Nephron (organoid): Measurements from ENCODE around the gene VPS37D.

Source experiments
- H3K27ac Mint-ChIP-seq, 3 experiments: 2 replicates each; pipeline ENCODE4 v1.8.0; 2020; ENCODE audit warnings: mixed read lengths in 3 of 3, mild to moderate bottlenecking in 2 of 3, moderate library complexity in 1 of 3
- H3K27me3 Mint-ChIP-seq: 2 replicates; pipeline ENCODE4 v1.8.0; 2021; ENCODE audit warnings: low read depth, mild to moderate bottlenecking, moderate library complexity, mixed read lengths
- H3K36me3 Mint-ChIP-seq: 2 replicates; pipeline ENCODE4 v1.8.0; 2020; ENCODE audit warnings: low read depth, mixed read lengths
- H3K4me1 Mint-ChIP-seq: 2 replicates; pipeline ENCODE4 v1.8.0; 2020; ENCODE audit warnings: mixed read lengths
- H3K4me3 Mint-ChIP-seq, 3 experiments: 2 replicates each; pipeline ENCODE4 v1.8.0; 2020; ENCODE audit warnings: mild to moderate bottlenecking in 3 of 3, mixed read lengths in 3 of 3, moderate library complexity in 2 of 3
- H3K9me3 Mint-ChIP-seq: 2 replicates; pipeline ENCODE4 v1.8.0; 2020; ENCODE audit warnings: mixed read lengths
- CTCF ChIP-seq, 3 experiments: fragments of 200-600 bp; sonication (generic); IDR thresholded peaks; one replicate each; pipeline ENCODE4 v1.5.0; 2021; ENCODE audit warnings: antibody characterized with exemption in 3 of 3; ENCODE audit not compliant: unreplicated experiment in 3 of 3

VPS37D gene

DNA sequence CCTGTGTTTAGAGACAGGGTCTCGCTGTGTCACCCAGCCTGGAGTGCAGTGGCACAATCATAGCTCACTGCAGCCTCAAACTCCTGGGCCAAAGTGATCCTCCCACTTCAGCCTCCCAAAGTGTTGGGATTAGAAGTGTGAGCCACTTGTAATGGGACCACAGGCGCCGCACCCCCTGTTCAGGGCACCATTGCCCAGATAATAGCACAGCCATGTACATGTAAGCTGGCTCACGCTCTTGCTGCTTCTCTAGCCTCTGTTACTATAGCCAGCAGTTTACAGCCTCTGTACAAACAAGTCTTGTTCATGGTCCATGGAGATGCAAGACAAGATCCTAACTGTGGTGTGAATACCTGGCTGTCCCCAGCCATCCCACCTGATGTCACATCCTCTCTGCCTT lies 39.1 kb upstream of the VPS37D start:
- H3K9me3 Mint-ChIP-seq: no peaks in the 10 kb centered on the region
- H3K4me3 Mint-ChIP-seq: no peak overlapping the region
- no peak for TF ChIP-seq CTCF (IDR thresholded peaks at IDR 0.05; ENCODE audit: unreplicated experiment in 3 of 3)
- no peak overlapping the region for H3K27ac Mint-ChIP-seq
- H3K27me3 Mint-ChIP-seq: peaks cover 82% of the 10 kb centered on the region
- H3K36me3 Mint-ChIP-seq: no peaks in the 10 kb centered on the region
- no peaks in the 10 kb centered on the region for H3K4me1 Mint-ChIP-seq

DNA sequence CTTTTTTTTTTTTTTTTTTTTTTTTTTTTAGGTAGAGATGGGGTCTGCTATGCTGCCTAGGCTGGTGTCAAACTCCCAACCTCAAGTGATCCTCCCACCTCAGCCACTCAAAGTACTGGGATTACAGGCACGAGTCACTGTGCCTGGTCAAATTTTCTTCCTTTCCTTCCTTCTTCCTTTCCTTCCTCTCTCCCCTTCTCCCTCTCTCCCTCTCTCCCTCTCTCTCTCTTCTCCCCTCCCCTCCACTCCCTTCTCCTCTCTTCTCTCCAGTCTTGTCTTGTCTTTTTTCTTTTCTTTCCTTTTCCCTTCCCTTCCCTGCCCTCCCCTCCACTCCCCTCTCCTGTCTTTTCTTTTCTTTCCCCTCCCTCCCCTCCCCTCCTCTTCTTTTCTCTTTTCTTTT lies 36.1 kb upstream of the VPS37D start:
- Mint-ChIP-seq H3K4me3 (no peak overlapping the region), H3K9me3 (no peaks in the 10 kb centered on the region), H3K27ac (no peak overlapping the region), H3K36me3 (no peaks in the 10 kb centered on the region), H3K4me1 (no peaks in the 10 kb centered on the region), H3K27me3 (peaks cover 56% of the 10 kb centered on the region)
- no peak for TF ChIP-seq CTCF (IDR thresholded peaks at IDR 0.05; ENCODE audit: unreplicated experiment in 3 of 3)

- no peak for TF ChIP-seq CTCF (IDR thresholded peaks at IDR 0.05; ENCODE audit: unreplicated experiment in 3 of 3)
- no peaks in the 10 kb centered on the region for H3K9me3 Mint-ChIP-seq
- H3K27me3 Mint-ChIP-seq: peaks cover 38% of the 10 kb centered on the region
- H3K4me1 Mint-ChIP-seq: no peaks in the 10 kb centered on the region
- no peak overlapping the region for H3K4me3 Mint-ChIP-seq
- no peaks in the 10 kb centered on the region for H3K36me3 Mint-ChIP-seq
- H3K27ac Mint-ChIP-seq: no peak overlapping the region
These were observed 34.3 kb upstream of the VPS37D start for GRCh38 chr7:73633323-73633722.

- TF ChIP-seq CTCF (IDR thresholded peaks at IDR 0.05; ENCODE audit: unreplicated experiment in 3 of 3): no peak
- Mint-ChIP-seq H3K36me3 (no peaks in the 10 kb centered on the region), H3K9me3 (peaks cover 2% of the 10 kb centered on the region), H3K4me1 (no peaks in the 10 kb centered on the region), H3K27ac (no peak overlapping the region), H3K4me3 (no peak overlapping the region), H3K27me3 (peaks cover 37% of the 10 kb centered on the region)
These were observed 33.8 kb upstream of the VPS37D start for GRCh38 chr7:73633844-73634243.

DNA sequence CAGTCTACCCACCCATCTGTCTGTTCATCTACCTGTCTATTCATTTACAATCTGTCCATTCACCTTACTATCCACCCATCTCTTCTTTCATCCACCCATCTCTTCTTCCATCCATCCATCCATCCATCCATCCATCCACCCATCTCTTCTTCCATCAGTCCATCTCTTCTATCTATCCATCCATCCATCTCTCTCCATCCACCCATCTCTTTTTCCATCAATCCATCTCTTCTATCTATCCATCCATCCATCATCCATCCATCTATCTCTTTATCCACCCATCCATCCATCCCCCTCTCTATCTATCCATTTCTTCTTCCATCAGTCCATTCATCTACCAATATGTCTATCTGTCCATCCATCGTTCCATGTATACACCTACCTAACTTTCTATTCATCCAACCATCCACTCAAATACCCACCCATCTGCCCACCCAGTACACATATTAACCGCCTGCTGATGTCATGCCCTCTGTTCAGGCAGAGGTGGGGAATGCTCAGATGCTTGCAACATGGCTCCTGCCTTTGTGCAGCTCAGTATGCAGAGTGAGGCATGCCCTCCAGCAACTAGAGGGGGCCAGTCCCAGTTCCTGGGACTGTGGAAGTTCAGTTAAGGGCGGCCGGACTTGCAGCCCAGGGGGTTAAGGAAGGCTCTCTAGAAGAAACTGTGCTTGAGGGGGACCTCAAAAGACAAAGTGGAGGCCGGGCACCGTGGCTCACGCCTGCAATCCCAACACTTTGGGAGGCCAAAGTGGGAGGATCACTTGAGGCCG lies 32.0 kb upstream of the VPS37D start:
- TF ChIP-seq CTCF (IDR thresholded peaks at IDR 0.05; ENCODE audit: unreplicated experiment in 3 of 3): no peak
- H3K4me3 Mint-ChIP-seq: no peak overlapping the region

DNA sequence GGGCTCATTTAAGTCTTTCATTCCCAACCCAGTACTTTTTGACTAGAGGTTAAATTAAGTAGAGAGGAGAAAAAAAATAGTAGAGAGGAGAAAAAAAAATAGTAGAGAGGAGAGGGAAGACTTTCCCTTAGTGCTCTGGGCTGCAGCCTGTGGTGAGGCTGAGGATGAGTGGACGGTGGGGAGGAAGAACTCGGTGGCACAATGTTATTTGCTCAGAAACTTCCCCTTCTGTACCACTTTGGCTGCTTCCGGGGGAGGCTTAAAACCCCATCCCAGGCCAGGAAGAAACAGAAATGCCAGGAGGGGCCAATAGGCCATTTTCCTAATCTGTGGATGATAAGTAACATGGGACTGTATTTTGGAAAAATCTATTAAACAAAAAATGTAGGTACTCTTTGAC lies 28.7 kb upstream of the VPS37D start:
- H3K9me3 Mint-ChIP-seq: peaks cover 4% of the 10 kb centered on the region
- H3K27ac Mint-ChIP-seq: no peak overlapping the region
- no peaks in the 10 kb centered on the region for H3K36me3 Mint-ChIP-seq
- peaks cover 19% of the 10 kb centered on the region for H3K27me3 Mint-ChIP-seq
- no peak overlapping the region for H3K4me3 Mint-ChIP-seq
- H3K4me1 Mint-ChIP-seq: no peaks in the 10 kb centered on the region
- TF ChIP-seq CTCF (IDR thresholded peaks at IDR 0.05; ENCODE audit: unreplicated experiment in 3 of 3): no peak

More for the DNA sequence above, 32.0 kb upstream of the VPS37D start:
- Mint-ChIP-seq H3K36me3 (no peaks in the 10 kb centered on the region), H3K9me3 (peaks cover 4% of the 10 kb centered on the region), H3K27me3 (peaks cover 33% of the 10 kb centered on the region), H3K27ac (no peak overlapping the region), H3K4me1 (no peaks in the 10 kb centered on the region)
